Osteocyte (in vitro differentiated cells): Measurements from ENCODE around the gene MYH9. TPM values are rescaled to one million over a fixed set of nuclear protein-coding genes. Genes with fewer than 3 reads are reported as not detected.

Source experiments
- DNase-seq: peaks from one replicate; pipeline ENCODE4 v3.0.0; 2021; ENCODE audit warnings: mixed read lengths; ENCODE audit not compliant: unreplicated experiment; ENCODE audit errors: extremely low spot score
- H3K27ac Mint-ChIP-seq: one replicate; pipeline ENCODE4 v1.8.0; 2021; ENCODE audit warnings: mild to moderate bottlenecking, mixed read lengths; ENCODE audit not compliant: unreplicated experiment
- H3K27me3 Mint-ChIP-seq: one replicate; pipeline ENCODE4 v1.8.0; 2021; ENCODE audit warnings: mixed read lengths; ENCODE audit not compliant: unreplicated experiment
- H3K36me3 Mint-ChIP-seq: one replicate; pipeline ENCODE4 v1.8.0; 2021; ENCODE audit warnings: mixed read lengths; ENCODE audit not compliant: unreplicated experiment
- H3K4me1 Mint-ChIP-seq: one replicate; pipeline ENCODE4 v1.8.0; 2021; ENCODE audit warnings: mixed read lengths; ENCODE audit not compliant: unreplicated experiment
- H3K4me3 Mint-ChIP-seq: one replicate; pipeline ENCODE4 v1.8.0; 2021; ENCODE audit warnings: mild to moderate bottlenecking, moderate library complexity, mixed read lengths; ENCODE audit not compliant: unreplicated experiment
- H3K9me3 Mint-ChIP-seq: one replicate; pipeline ENCODE4 v1.8.0; 2021; ENCODE audit warnings: mixed read lengths; ENCODE audit not compliant: unreplicated experiment
- total RNA-seq: library from RNA; stranded (reverse); gene quantifications from 2 replicates; pipeline ENCODE4 v1.2.1, GENCODE V29; 2021
- TF ChIP-seq, protein P1 (sequence below): fragments of 200-600 bp; sonication (generic); IDR thresholded peaks from 2 replicates; pipeline ENCODE4 v1.5.0; 2021; ENCODE audit warnings: antibody characterized with exemption, mild to moderate bottlenecking, moderate library complexity

Gene MYH9
- total RNA-seq, 1 donor from 2014 or later = 938 TPM

DNA sequence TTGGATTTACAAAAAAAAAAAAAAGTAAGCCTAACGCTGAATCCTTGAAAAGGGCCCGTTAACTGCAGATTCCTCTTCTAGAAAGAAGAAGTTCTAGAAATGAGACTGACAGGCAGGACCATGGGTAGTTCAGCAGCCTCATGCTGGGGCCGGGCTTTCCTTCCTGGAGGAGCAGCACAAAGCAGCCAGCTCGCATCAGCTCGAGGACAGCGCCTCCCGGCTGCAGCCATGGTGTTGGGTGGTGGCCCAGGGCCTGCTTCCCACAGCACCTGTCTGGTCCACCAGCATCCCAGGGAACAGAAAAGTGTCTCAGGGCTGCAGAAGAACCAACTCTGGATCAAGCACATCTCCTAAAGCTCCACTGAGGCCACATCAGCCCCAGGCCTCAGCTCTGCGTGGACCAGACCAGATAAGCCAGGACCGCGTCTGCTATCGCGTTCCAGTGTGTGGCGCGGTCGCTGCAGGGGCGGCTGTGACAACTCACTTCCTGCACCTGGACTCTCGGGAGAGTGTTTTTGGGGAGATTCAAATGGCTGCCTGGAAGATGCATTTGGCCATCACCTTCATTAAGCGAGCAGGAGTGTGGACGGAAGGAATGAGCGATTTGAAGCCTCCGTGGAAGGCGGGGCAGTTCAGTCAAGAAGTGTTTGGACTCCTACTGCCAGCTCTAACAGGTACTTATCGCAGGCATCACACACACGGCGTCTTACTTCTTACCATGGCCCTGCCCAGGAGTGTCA is 53.5 kb downstream of the MYH9 start:
- Mint-ChIP-seq H3K27me3 (no peaks in the 10 kb centered on the region), H3K4me3 (no peak overlapping the region), H3K27ac (peak overlapping the region; percentile 100), H3K4me1 (peaks cover 97% of the 10 kb centered on the region), H3K36me3 (peaks cover 55% of the 10 kb centered on the region), H3K9me3 (no peaks in the 10 kb centered on the region)
- DNase-seq = no peak
- TF ChIP-seq, protein P1, sequence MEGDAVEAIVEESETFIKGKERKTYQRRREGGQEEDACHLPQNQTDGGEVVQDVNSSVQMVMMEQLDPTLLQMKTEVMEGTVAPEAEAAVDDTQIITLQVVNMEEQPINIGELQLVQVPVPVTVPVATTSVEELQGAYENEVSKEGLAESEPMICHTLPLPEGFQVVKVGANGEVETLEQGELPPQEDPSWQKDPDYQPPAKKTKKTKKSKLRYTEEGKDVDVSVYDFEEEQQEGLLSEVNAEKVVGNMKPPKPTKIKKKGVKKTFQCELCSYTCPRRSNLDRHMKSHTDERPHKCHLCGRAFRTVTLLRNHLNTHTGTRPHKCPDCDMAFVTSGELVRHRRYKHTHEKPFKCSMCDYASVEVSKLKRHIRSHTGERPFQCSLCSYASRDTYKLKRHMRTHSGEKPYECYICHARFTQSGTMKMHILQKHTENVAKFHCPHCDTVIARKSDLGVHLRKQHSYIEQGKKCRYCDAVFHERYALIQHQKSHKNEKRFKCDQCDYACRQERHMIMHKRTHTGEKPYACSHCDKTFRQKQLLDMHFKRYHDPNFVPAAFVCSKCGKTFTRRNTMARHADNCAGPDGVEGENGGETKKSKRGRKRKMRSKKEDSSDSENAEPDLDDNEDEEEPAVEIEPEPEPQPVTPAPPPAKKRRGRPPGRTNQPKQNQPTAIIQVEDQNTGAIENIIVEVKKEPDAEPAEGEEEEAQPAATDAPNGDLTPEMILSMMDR = no peak

DNA sequence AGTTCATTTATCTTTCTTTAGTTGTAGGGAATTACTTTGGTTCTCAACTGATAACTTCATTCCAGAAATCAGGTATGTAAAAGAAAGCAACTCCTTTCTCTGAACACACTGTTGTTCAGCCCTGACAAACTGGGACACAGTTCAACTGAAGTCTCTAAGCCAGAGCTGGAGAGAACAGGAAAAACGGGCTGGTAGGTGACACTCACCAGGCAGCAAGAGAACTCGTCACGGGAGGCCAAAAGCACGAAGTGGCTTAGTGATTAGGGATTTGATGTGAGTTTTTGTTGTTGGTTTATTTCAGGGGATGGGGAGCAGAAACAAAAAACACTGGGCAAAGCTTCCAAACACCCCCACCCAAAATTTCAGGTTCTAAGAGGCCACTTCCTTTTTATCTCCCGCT is 54.1 kb downstream of the MYH9 start:
- peaks cover 97% of the 10 kb centered on the region for H3K4me1 Mint-ChIP-seq
- H3K27me3 Mint-ChIP-seq = no peaks in the 10 kb centered on the region
- no peaks in the 10 kb centered on the region for H3K9me3 Mint-ChIP-seq
- H3K4me3 Mint-ChIP-seq = no peak overlapping the region
- H3K36me3 Mint-ChIP-seq = peaks cover 50% of the 10 kb centered on the region
- no peak for DNase-seq
- TF ChIP-seq, protein P1 = no peak
- peak overlapping the region; percentile 100 for H3K27ac Mint-ChIP-seq

DNA sequence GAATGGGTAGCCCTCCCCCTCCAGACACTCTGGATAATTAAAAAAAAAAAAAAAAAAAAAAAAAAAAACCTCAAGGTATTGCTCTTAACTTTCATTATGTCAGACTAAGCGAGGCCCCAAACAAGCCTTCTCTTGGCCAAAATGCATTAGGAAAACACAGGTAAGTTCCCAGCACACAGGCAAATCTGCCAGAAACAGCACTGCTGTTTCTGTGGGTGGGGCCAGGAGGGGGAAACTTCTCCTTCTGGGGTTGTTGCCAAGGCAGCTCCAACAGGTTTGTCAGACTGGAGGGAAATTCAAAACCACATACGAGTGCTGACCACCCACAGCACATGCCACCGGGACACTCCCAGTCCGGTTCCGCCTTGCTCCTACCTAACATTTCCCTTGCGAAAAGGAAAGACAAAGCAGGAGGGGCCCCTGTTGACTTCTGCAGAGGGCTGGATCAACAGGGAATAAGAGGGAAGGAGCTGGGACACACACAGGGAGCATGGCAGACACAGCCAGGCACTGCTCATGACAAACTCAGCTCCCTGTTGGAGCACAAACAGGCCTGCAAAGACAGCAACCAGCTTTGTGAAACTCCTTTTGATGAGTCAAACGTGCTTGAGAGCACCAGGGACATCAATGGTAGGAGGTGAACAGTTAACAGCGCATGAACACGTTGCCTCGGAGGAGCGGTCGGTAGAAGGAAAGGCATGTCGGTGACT is 55.0 kb downstream of the MYH9 start:
- peaks cover 98% of the 10 kb centered on the region for H3K4me1 Mint-ChIP-seq
- H3K9me3 Mint-ChIP-seq = no peaks in the 10 kb centered on the region
- DNase-seq = no peak
- H3K4me3 Mint-ChIP-seq = no peak overlapping the region
- no peaks in the 10 kb centered on the region for H3K27me3 Mint-ChIP-seq
- peak overlapping the region; percentile 100 for H3K27ac Mint-ChIP-seq
- TF ChIP-seq, protein P1 = no peak
- H3K36me3 Mint-ChIP-seq = peaks cover 50% of the 10 kb centered on the region

DNA sequence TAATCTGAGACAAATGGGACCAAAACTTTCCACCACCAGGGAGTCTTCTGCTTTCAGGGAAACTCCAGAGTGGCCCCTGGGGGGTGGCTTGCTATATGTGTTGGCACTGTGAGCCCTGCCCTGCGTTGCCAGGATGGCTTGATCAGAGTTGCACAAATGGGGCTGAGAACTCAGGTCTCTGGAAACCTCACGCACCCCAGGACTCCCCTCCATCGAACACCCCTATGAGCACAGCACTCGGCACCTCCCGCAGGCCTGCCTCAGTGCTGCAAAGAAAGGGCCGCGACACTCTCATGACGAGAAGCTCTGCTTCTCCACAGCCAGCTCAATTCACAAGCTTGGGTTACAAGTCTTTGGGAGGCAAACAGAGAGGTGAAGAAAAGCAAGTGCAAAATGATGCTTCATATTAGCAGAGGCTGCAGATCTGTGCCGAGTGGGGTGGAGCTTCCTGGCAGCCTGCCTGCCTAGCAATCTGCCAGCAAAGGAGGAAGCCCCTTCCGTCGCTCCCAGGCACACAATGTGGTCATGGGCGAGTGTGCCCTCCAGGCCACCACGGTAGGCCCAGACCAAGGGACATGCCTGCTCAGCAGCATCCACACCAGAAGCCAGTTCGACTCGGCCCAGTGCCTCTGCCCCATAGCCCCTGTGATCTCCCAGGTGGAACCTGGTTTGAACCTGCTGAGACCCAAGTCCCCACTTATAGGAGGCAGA is 55.7 kb downstream of the MYH9 start:
- H3K4me1 Mint-ChIP-seq = peaks cover 98% of the 10 kb centered on the region
- H3K4me3 Mint-ChIP-seq = peak overlapping the region; percentile 61
- peaks cover 48% of the 10 kb centered on the region for H3K36me3 Mint-ChIP-seq
- H3K27me3 Mint-ChIP-seq = no peaks in the 10 kb centered on the region
- no peak for DNase-seq
- peak overlapping the region; percentile 100 for H3K27ac Mint-ChIP-seq
- TF ChIP-seq, protein P1 = no peak
- no peaks in the 10 kb centered on the region for H3K9me3 Mint-ChIP-seq
